AG04450 (cell line): ENCODE measurements around the gene LTK. TPM values are rescaled to one million over a fixed set of nuclear protein-coding genes. Genes with fewer than 3 reads are reported as not detected.

Source experiments
- CTCF ChIA-PET: fragments of 300-600, 350-600 bp; formaldehyde crosslinking; extraction: SDS; loops from one replicate; lab custom pipeline; 2022; ENCODE audit warnings: antibody characterized with exemption, inconsistent platforms; lab: Charles Lee
- POLR2A ChIA-PET: fragments of 350-600 bp; formaldehyde crosslinking; extraction: SDS; loops from one replicate; lab custom pipeline; 2021; ENCODE audit warnings: antibody characterized with exemption, inconsistent platforms; lab: Yijun Ruan, JAX
- DNase-seq: peaks from one replicate; pipeline ENCODE4 v3.0.0-alpha.2; 2011; ENCODE audit warnings: low read depth, low spot score
- H3K27ac ChIP-seq: one replicate; pipeline ENCODE4 v1.5.1; 2012; ENCODE audit warnings: low read depth, low read length, control low read depth
- H3K27me3 ChIP-seq: one replicate; pipeline ENCODE4 v1.6.0; 2012; ENCODE audit warnings: low read length; ENCODE audit not compliant: control insufficient read depth, insufficient read depth
- H3K4me3 ChIP-seq: 2 replicates; pipeline ENCODE4 v1.5.1; 2011; ENCODE audit warnings: mild to moderate bottlenecking, low read depth, low read length, control low read depth
- H3K9me3 ChIP-seq: 2 replicates; pipeline ENCODE4 v1.5.1; 2012; ENCODE audit warnings: low read length; ENCODE audit not compliant: control insufficient read depth, insufficient read depth
- CTCF ChIP-seq: IDR thresholded peaks from 2 replicates; pipeline ENCODE4 v1.5.1; 2011; ENCODE audit warnings: low read depth, low read length, control low read depth, inconsistent platforms
- polyA plus RNA-seq: library from polyadenylated mRNA; depleted of rRNA; stranded (reverse); fragments of >200 nt; gene quantifications from 2 replicates; pipeline ENCODE4 v1.2.3, GENCODE V29; 2011

LTK gene
- polyA plus RNA-seq, 1 experiment = 0.09 TPM

- no peak for DNase-seq
- CTCF ChIA-PET = no interaction called here
- peaks cover 6% of the 10 kb centered on the region; the same call in 1 of the 2 replicates for H3K9me3 ChIP-seq
- H3K27ac ChIP-seq = no peak overlapping the region
- POLR2A ChIA-PET = no interaction called here
- TF ChIP-seq CTCF = no peak
- no peak overlapping the region for H3K4me3 ChIP-seq
- H3K27me3 ChIP-seq = peaks cover 26% of the 10 kb centered on the region
Measured at GRCh38 chr15:41501931-41502794, 11.5 kb downstream of the LTK start.

DNA sequence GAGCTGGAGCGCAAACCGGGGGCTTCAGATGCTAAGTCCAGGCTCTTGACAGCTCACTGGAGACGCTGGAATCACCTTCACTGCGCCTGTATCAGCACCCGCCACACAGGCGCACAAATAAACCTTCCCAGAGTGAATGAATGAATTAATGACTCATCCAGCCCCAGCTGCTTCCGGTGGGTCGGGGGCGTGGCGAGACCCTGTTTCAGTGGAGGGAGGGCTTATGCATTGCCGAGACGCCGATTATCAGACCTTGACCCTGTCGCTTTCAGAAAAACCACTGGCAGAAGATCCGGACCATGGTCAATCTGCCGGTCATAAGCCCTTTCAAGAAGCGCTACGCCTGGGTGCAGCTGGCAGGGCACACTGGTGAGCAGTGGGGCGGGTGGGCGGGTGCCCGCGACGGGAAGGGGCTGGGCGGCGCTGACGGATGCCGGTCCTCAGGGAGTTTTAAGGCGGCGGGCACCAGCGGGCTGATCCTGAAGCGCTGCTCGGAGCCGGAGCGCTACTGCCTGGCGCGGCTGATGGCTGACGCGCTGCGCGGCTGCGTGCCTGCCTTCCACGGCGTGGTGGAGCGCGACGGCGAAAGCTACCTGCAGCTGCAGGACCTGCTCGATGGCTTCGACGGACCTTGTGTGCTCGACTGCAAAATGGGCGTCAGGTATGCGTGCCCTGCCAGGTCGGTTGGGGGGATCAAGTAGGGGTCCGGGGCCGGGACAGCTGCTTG, 12.3 kb downstream of the LTK start:
- Histone ChIP-seq H3K4me3 (peak overlapping the region; percentile 45), H3K27me3 (peaks cover 26% of the 10 kb centered on the region), H3K9me3 (peaks cover 6% of the 10 kb centered on the region; the same call in 1 of the 2 replicates), H3K27ac (no peak overlapping the region)
- no peak for TF ChIP-seq CTCF
- ChIA-PET POLR2A (interaction anchor here (0.5 kb wide), 1 partner anchor 912 kb away, joined by 3 read pairs; no protein-coding TSS in a partner anchor), CTCF (no interaction called here)
- DNase-seq = no peak

GRCh38 chr15:41499109-41499851, 14.3 kb downstream of the LTK start:
- TF ChIP-seq CTCF = no peak
- no peak for DNase-seq
- CTCF ChIA-PET = no interaction called here
- POLR2A ChIA-PET = no interaction called here
- H3K27me3 ChIP-seq = peaks cover 44% of the 10 kb centered on the region
- H3K27ac ChIP-seq = no peak overlapping the region
- peaks cover 6% of the 10 kb centered on the region; the same call in 1 of the 2 replicates for H3K9me3 ChIP-seq
- H3K4me3 ChIP-seq = no peak overlapping the region

DNA sequence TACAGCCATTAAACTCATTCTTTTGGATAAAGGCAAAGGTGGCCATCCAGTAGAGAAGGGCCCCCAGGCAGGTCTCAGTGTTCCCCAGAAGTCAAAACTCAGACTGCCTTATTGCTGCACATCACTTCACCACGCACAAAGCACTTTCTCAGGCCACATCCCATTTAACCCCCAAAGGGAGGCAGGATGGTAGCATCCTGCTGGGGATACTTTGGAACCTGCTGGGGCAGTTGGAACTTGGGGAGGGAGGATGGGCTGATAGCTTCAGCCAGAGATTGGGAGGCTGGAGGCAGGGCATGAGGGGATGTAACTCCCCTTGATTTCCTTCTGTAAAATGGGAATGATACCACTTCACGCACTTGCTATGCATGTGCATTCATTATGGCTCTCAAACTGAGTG, 15.0 kb downstream of the LTK start:
- ChIA-PET CTCF (no interaction called here), POLR2A (no interaction called here)
- Histone ChIP-seq H3K4me3 (no peak overlapping the region), H3K27me3 (peaks cover 43% of the 10 kb centered on the region), H3K27ac (no peak overlapping the region), H3K9me3 (peaks cover 6% of the 10 kb centered on the region; the same call in 1 of the 2 replicates)
- no peak for DNase-seq
- no peak for TF ChIP-seq CTCF
